HL-60/S4 treated with retinoic acid at 250 ng/mL for 4 days and 3 days (cell line): Measurements from ENCODE around the gene PLOD1.

ENCODE experiments used
- in situ Hi-C: fragments of 300-500 bp; cut with MboI; formaldehyde crosslinking; loops from 2 replicates; pipeline ENCODE4 v1.7.0; 2022; ENCODE audit warnings: low sequenced_read_pairs

The PLOD1 gene

GRCh38 chr1:11970441-11971185 lies 36.1 kb downstream of the PLOD1 start:
- in situ Hi-C loops = no loop called here

- in situ Hi-C loops = no loop called here
Measured at GRCh38 chr1:11977625-11978024, 43.1 kb downstream of the PLOD1 start.

- in situ Hi-C loops = no loop called here
Measured at GRCh38 chr1:11978301-11978700, 43.8 kb downstream of the PLOD1 start.

- in situ Hi-C loops = no loop called here
Measured at GRCh38 chr1:11979028-11979850, 44.7 kb downstream of the PLOD1 start.

- in situ Hi-C loops = no loop called here
Measured at GRCh38 chr1:11979851-11980675, 45.5 kb downstream of the PLOD1 start, which contains the start of gene MFN2. Gene MFN2 (plus strand): TSS chr1:11980444. CDS start chr1:11989169, 8,725 bp downstream.

GRCh38 chr1:11980676-11980972 lies 46.1 kb downstream of the PLOD1 start:
- in situ Hi-C loops = no loop called here

- in situ Hi-C loops = no loop called here
Measured at GRCh38 chr1:11981378-11982009, 47.0 kb downstream of the PLOD1 start.

GRCh38 chr1:11982010-11982392 lies 47.5 kb downstream of the PLOD1 start:
- in situ Hi-C loops = no loop called here

GRCh38 chr1:11984121-11984520 lies 49.6 kb downstream of the PLOD1 start:
- in situ Hi-C loops = no loop called here

- in situ Hi-C loops = no loop called here
Measured at GRCh38 chr1:11984576-11984975, 50.1 kb downstream of the PLOD1 start.

- in situ Hi-C loops = no loop called here
Measured at GRCh38 chr1:11985171-11985570, 50.7 kb downstream of the PLOD1 start.

GRCh38 chr1:11985851-11986250 lies 51.3 kb downstream of the PLOD1 start:
- in situ Hi-C loops = no loop called here

- in situ Hi-C loops = no loop called here
Measured at GRCh38 chr1:11989669-11990068, 55.2 kb downstream of the PLOD1 start.

GRCh38 chr1:11990303-11991032 lies 56.0 kb downstream of the PLOD1 start:
- in situ Hi-C loops = no loop called here

GRCh38 chr1:11991969-11992676 lies 57.6 kb downstream of the PLOD1 start:
- in situ Hi-C loops = no loop called here

GRCh38 chr1:11997081-11997850 lies 62.7 kb downstream of the PLOD1 start:
- in situ Hi-C loops = no loop called here

GRCh38 chr1:11998636-11999035 lies 64.1 kb downstream of the PLOD1 start:
- in situ Hi-C loops = no loop called here

GRCh38 chr1:11999236-11999635 lies 64.7 kb downstream of the PLOD1 start:
- in situ Hi-C loops = no loop called here
